ENCODE measurements around the gene TUBA1C.
A peak's percentile ranks its signal among the peaks of the same experiment; 100 is the strongest.

TUBA1C gene

DNA sequence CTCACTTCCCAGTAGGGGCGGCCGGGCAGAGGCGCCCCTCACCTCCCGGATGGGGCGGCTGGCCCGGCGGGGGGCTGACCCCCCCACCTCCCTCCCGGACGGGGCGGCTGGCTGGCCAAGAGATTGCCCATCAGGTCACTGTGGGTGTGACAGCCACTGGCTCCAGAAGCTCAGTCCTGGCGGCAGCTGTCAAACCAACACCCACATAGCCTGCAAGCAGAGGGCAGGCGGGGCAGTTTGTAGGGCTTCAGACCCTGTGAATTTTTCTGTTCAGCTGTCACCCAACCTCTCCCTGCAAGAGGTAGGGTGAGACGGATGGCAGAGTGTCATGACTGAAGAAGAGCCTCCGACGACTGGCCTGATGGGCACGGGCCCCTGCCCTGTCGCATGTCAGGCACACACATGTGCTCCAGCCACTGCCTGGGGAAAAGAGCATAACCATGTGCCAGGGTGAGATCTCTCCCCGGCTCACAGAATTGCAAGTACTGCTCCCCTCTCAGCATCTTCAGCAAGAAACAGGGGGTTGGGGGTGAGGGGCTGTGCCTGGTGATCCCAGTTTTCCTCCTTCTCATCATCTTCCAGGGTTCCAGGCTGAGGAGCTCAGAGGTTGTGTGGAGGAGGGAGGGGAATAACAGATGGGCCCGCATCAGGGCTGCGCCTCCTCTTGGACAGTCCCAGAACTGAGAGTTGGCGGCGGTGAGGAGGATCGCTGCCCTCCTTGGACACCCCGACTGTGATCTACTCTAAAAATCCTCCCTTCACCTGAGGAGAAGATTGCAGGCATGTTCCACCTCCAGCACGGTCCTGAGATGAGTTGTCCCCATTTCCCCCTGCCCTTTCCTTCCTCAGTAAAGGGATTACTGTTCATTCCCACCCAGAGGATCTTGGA lies 18.9 kb downstream of the TUBA1C start:
- no peak for DNase-seq (ENCODE audit: low spot score)

GRCh38 chr12:49284672-49285071 lies 19.8 kb downstream of the TUBA1C start:
- DNase-seq (ENCODE audit: low spot score), result no peak

DNA sequence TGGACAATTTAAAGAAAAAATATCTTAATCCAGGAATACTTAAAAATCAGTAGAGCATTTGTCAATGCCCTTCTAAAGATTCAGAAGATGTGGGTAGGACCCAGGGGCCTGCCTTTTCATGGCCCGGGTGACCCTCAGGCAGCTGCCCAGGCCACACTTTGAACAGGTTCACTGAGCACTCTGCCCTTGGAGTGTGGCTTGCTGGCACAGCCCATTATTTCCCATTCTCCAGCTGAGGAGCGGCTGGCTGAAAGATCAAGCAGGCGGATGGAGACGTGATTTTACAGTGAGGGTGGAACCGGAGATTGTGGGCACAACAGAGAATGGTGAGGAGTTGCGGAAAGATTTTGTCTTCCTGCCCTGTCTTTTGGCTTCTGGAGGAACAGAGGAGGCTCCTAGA lies 23.0 kb downstream of the TUBA1C start:
- no peak for DNase-seq (ENCODE audit: low spot score)

DNA sequence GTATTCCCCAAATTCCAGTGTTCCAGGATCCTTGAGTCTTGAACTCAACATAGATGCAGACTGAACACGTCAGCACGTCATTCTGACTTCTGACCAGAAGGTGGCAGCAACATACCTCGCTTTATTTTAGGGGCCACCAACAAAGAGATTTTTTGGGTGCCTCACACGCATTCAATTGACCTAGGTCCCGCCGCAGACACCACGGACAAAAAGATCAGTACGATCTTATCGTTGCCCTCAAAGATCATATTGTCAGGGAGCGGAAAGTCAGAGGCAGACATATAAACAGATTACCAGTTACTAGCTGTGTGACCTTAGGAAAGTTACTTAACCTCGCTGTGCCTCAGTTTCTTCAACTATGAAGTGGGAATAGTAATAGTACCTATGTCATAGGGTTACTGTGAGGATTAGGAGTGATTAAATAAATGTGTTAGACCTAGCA lies 23.6 kb downstream of the TUBA1C start:
- peak; percentile 81 for DNase-seq (ENCODE audit: low spot score)

GRCh38 chr12:49288922-49289555 lies 24.2 kb downstream of the TUBA1C start:
- no peak for DNase-seq (ENCODE audit: low spot score)

- no peak for DNase-seq (ENCODE audit: low spot score)
Measured at GRCh38 chr12:49292729-49293055, 27.8 kb downstream of the TUBA1C start.

DNA sequence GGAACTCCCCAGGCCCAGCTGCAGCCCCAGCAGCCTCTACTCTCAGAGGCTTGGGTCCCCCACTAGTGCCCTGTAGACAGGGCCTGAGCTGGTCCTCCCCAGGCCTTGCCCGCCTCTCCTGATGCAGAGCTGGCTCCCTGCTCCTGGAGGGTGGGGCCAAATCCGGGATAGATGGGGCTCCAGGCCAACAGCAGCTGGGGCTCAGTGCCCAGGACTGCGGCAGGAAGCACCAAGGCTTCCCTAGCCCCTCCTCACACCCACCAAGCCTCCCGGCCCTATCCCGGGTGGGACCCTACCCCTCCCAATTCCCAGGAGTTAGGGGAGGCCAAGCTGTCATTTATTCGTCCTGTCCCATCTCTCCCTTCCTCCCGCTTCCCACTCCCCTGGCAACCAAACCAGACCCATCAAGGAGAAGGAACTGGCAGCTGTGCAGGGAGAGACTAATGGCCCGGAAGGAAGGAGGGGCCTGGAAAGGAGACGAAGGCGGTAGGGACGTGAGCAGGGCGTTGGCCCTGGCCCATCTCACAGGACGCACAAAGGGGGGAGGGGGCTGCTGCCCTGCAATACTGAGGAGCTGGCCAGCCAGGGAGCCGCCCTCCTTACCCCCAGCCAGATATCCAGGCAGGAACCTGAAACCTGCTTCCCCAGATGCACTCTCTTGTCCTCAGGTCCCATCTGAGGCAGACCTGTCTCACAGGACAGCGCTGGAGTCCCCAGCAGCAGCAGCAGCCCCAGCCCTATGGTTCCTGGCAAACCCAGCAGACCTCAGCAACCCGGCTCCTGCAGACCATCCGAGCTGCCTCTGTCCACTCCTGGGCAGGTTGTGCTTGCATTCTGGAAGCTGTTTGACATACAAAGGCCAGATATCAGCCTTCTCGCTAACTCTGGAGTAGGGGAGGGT lies 28.4 kb downstream of the TUBA1C start:
- no peak for DNase-seq (ENCODE audit: low spot score)

DNA sequence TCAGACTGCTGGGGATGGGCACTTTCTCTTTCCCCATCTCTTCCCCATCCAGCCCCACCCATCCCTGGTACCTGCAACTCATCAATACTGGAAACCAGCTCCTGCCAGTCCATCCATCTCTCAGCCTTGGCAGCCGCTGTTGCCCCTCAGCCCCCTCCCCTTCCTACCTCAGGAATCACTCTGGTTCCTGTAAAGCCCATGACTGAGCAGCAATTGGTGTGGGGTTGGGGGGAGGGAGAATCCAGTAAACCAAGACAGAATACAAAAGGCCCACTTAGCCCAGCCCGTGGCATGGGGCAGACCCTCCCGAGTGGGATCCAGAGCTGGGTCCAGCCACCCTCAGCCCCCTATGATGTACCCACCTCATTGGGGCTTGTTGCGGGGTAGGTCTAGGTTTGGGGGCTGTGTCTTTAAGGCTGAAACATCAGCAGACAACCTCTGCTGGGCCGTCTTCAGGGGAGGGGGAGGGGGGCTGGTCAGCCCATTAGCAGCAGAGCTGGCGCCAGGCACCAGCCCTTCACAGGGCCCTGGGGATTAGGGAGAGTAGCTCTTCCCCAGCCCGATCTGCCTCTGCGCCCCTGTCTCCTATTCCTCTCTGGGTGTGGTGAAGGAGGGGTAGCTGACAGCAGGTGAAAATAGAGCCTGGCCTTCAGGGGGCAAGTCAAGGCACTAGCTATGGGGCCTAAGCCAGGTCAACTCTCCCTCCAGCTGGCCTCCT lies 29.4 kb downstream of the TUBA1C start:
- no peak for DNase-seq (ENCODE audit: low spot score)

- no peak for DNase-seq (ENCODE audit: low spot score)
Measured at GRCh38 chr12:49294804-49295081, 29.9 kb downstream of the TUBA1C start.

DNA sequence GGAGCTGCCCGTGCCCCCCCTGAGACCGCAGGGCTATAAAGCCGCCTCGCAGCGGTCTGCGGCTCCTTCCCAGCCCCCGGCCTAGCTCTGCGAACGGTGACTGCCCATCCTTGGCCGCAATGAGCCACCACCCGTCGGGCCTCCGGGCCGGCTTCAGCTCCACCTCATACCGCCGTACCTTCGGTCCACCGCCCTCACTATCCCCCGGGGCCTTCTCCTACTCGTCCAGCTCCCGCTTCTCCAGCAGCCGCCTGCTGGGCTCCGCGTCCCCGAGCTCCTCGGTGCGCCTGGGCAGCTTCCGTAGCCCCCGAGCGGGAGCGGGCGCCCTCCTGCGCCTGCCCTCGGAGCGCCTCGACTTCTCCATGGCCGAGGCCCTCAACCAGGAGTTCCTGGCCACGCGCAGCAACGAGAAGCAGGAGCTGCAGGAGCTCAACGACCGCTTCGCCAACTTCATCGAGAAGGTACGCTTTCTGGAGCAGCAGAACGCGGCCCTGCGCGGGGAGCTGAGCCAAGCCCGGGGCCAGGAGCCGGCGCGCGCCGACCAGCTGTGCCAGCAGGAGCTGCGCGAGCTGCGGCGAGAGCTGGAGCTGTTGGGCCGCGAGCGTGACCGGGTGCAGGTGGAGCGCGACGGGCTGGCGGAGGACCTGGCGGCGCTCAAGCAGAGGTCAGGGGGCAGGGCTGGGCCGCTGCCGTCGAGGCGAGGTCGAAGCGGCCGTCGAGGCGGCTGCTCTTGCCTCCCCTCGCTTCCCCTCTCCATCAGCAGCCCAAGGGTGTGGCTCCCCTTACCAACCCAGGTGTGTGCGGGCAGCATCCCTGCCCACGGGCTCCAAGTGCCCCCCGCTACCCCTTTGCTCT lies 30.4 kb downstream of the TUBA1C start, which contains the start of gene PRPH:
Gene PRPH (plus strand): TSS at position 66 of the 855 bp plus-strand sequence. CDS start 54 bp downstream, at position 120.
- no peak for DNase-seq (ENCODE audit: low spot score)

GRCh38 chr12:49296034-49296835 lies 31.4 kb downstream of the TUBA1C start:
- DNase-seq (ENCODE audit: low spot score), result peak; percentile 78

DNA sequence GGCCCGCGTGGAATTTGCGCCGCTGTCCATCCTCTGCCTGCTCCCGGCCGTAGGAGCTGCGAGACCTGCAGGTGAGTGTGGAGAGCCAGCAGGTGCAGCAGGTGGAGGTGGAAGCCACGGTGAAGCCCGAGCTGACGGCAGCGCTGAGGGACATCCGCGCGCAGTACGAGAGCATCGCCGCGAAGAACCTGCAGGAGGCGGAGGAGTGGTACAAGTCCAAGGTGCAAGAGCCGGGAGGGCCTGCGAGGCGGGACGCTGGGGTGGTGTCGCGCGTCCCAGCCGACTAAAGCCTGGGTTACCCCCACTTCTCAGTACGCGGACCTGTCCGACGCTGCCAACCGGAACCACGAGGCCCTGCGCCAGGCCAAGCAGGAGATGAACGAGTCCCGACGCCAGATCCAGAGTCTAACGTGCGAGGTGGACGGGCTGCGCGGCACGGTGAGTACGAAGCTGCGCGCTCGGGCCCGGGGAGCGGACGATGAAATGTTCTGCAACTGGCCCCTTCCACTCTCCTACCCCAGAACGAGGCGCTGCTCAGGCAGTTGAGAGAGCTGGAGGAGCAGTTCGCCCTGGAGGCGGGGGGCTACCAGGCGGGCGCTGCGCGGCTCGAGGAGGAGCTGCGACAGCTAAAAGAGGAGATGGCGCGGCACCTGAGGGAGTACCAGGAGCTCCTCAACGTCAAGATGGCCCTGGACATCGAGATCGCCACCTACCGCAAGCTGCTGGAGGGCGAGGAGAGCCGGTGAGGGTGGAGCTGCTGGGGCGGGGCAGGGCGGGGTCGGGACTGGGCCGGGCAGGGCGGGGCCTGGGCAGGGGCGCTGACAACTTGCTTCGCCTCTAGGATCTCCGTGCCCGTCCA lies 32.2 kb downstream of the TUBA1C start:
- DNase-seq (ENCODE audit: low spot score), result peak; percentile 65

- DNase-seq (ENCODE audit: low spot score), result no peak
Measured at GRCh38 chr12:49297695-49298060, 32.8 kb downstream of the TUBA1C start.

DNA sequence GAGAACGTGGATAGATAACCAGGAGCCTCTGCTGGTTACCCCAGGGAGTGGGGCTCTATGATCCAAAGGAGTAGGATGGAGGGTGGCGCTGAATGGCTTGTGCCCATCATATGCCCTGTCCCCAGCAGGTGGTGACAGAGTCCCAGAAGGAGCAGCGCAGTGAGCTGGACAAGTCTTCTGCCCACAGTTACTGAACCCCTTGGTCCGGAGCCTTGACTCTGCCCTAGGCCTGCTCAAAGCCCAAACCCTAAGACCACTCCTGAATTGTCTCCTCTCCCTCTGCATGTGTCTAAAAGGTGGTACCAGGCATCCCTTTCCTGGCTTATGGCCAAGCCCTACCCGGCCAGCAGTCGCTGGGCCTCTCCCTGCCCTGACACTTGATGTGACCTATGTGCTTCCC lies 33.3 kb downstream of the TUBA1C start:
- no peak for DNase-seq (ENCODE audit: low spot score)

- no peak for DNase-seq (ENCODE audit: low spot score)
Measured at GRCh38 chr12:49301760-49302159, 36.9 kb downstream of the TUBA1C start.

DNA sequence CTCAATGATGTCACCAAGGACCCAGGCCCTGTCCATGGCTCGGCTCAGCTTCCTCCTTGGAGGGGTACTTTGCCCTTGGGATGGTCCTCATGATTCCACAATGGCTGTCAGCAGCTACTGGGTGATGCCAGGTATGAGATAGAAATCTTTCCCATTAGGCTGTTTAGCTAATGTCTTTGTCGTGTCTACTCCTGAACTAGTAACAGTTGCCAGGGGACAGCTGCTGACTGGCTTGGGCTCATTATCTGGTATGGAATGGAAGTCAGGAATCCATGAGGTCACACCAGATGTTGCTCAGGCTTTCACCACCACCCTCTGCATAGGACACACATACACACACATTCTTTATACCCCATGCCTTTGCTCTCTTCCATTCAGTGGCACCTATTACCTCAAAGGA lies 39.3 kb downstream of the TUBA1C start:
- DNase-seq (ENCODE audit: low spot score), result no peak

DNA sequence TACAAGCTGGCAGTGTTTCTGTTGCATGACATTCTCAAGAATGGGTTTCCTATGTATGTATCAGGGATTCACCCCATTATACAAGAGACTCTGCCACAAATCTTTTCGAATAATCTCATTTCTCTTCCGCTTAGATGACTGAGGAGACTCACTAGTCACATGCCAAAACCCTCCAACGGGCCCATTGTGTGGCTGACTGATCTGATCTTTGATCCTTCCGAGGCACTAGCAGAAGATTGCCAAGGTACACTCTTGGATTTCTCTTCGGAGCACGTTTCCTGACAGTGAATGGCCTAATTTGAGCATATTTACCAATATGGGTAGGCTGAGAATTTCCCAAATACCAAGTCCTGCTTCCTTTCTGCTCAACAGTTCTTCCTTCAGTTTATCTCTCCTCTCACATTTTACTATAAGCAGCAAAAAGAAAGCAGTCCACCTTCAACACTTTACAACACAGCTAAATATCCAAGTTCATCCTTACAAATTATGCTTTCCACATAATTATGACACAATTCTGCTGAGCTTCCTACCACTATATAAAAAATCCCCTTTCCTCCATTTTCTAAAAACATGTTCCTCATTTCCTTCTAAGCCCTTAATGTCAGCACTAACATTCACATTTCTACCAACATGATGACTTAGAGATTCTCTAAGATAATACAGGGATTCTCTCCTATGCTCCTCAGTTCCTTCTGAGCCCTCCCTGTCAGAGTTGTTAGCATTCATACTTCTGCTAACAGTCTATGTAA lies 41.1 kb downstream of the TUBA1C start:
- no peak for DNase-seq (ENCODE audit: low spot score)

DNA sequence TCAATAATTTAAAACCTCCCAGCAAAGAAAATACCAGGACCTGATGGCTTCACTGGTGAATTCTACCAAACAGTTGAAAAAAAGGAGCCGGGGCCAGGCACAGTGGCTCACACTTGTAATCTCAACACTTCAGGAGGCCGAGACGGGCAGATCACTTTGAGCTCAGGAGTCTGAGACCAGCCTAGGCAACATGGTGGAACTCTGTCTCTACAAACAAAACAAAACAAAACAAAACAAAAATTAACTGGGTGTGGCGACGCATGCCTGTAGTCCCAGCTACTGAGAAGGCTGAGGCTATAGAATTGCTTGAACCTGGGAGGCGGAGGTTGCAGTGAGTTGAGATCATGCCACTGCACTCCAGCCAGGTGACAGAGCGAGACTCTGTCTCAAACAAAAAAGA lies 44.5 kb downstream of the TUBA1C start:
- no peak for DNase-seq (ENCODE audit: low spot score)
